Stimulated activated CD4-positive, alpha-beta T cell treated with anti-CD3 and anti-CD28 coated beads, Interleukin-12 subunit alpha, Interleukin-12 subunit beta, amount 100 ng/mL, for 4 hours (primary cell): ENCODE results near the gene RPS6KA2.

Source experiments
- DNase-seq: peaks from one replicate; pipeline ENCODE4 v3.0.0-alpha.2; 2020

RPS6KA2 gene

DNA sequence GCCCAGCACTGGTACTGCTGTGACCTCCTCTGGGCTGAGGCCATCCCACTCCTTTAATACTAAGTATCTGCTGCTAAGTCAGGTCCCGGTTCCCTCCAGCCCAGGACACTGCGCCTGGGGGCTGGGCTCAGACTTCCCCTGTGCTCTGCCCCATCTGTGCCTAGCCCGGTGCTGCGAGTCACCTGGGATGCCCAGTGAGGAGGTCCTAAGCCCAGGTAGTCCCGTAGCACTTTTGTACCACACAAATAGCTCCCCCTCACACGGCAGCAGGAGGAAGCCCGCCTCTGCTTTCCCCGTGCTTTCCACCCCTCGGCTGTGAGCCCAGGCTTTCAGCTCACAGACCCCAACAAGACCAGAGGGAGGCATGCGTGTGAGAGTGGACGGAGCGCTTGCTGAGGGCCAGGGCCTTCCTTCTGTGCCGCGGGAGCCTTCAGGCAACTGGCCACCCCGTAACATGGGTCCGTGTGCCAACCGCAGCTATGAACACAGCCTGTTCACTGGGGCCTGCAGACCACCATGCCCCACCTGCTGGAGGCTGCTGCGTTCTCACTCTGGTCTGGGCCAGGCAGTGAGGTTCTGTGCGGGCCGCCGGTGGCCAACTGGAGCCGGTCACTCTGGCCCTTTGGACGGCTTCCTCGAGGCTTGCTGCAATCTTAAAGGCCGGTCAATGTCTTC is 164.5 kb downstream of the RPS6KA2 start:
- no peak for DNase-seq

DNA sequence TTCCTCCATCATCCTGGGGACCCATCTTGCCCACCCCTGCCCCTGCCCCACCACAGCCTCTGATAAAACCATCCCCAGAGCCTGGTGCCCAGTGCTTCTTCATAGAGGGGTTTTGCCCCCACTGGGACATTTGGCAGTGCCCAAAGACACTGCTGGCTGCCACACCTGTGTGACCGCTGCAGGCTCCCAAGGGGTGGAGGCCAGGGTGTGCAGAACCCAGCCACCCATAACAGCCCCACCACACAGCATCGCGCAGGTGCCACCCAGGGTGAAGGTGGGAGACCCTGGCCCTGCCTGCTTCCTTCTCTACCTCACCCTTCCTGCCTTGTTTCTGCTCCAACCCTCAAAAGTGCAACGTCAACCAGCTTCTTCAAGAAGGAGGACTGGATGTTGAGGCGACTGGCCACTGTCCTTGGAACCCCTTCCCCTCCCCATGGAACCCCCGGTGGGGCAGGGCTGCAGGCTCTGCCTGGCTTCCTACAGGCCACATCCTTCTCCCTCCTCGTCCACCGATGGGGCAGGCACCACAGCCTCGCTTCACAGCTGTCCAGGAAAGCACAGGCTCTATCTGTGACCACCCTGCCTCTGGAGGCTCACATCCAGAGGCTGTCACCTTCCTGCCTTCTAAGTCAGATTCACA is 165.1 kb downstream of the RPS6KA2 start:
- no peak for DNase-seq

DNA sequence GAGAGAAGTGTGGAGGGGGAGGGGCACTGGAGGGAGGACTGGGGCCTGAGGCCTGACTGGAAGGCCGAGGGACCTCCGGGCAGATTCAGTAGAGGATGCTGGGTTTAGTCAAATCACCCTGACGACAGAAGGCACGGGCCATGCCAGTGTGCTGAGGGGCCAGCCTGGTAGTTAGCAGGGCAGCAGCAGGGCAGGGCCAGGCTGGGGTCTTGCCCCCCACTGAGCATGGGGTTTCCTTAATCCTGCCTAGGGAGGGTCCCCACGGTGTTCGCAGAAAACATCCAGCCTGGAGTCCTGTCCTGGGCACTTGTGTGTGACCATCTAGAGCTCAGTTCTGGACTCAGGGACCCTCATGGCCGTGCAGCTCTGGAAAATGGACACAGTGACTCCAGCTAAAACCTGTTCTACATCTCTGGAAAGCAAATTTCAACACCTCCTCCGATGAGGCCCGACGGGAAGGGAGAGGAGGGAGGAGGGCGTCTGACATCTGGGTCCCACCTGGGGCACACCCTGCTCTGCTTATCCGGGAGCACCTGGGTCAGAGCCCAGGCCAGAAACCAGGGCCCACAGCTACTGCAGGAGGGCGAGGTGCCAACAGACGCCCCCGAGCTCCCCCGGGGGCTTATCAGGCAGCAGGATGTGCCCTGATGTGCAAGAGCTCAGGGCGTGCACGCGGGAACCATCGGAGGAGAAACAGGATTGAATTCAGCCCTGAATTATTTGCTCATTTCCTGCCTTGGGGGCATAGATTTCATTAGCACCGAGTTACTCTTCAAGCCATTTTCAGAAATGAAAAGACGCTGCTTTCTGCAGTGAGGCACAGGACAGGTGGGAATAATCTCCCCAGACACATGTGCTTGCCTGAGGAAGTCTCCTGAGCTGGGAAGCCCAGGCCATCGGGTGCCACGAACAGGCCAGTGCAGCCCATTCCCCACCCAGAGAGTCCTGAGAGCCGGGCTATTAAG is 166.3 kb downstream of the RPS6KA2 start:
- no peak for DNase-seq

DNA sequence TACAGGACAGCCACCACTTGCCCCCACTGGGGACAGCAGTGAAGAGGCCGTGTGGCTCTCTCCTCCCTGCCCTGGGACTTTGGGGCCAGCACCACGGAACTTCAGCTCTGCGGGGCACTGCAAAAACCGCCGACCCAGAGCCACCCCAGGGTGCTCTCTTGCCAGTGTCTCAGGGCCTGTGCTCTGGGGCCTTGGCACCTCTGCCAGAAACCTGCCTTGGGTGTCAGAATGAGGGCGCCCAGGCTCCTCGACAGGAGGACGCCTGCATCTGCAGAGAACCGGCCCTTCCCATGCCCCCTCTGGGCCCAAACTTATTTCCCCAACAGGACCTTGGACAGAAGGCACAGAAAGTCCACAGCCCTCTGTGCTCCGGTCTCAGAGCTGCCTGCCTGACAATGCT is 167.1 kb downstream of the RPS6KA2 start:
- DNase-seq = no peak

DNA sequence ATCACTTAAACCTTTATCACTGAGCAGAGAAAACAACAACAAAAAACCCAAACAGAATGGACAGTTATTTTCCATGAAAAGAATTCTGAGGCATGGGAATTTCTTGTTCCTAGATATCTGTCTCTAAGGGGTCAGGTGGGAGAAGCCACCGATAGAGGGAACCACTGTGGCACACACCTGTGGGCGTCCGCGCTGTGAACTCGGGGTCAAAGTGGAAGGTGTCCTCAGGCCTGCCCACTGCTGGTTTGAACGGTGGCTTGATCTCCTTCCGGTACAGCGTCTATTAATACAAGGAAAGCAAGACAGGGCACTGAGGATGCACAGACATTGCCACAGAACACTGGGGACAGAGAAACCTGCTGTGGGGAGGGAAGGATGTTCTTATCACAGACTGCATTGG is 167.8 kb downstream of the RPS6KA2 start:
- no peak for DNase-seq

DNA sequence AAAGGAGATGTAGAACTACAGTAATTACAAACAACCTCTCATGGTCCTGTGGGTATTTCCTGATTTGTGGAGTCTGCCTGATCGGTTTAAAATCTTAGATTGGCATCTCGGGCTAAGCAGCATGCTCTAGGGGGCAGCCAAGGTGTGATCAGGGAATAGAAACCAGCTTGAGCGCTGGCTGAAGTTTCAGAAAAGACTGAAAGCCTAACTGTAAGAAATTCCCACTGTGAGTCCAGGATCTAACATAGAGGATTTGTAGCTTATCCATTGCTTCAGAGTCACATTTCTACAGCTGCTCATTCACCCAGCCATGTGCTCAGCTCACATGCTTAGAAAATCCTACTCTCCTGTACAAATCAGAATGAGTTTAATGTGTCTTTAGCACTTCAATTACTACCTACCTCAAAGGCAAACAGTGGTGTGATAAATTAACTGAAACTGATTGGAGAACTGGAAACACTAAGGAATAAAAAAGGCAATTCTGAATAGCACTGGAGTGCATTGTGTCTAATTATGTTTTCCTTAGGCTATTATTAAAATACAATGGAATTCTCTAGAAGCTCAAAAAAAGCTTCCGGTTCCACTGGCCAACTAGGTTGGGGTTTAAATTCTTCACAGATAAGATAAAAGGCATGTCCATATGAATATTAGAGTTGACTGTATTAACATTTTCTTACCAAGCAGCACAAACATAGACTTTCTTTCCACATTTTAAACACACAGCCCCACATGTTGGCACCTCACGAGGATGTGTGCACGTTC is 170.5 kb downstream of the RPS6KA2 start:
- DNase-seq = no peak

DNA sequence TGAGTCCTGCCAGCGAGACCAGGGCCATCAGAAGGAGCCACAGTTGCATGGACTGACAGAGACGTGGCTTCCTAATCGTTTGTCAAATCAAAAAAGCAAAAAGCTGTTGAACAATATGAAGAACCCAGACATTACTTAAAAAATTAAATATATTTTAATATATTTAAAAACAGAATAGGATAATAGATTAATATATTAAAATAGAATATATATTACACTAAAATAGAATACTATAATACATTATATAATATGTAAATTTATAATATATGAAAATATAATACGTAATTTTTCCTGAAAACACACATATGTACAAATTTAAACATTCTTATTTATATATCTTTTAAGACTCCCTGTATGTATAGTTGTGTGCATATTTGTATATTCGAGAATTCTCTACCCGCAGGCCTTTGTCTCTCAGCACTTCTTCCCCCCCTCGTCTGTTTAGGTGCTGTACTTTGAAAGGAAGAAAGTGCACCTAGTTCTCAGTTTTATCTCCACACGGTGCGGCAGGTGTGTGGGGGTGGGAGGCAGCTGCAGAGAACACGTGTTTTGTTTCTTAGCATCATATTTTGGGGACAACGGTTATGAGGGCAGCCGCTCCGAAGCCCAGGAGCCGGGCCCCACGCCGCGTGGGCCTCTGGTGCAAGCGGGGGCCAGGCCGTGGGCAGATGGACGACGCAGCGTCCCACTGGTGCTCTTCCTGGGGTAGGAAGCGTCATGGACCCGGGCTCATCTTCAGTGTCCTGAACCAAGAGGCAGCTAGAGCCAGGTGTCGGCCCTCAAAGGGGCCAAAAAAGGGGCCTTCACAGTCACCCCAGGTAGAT is 172.1 kb downstream of the RPS6KA2 start:
- no peak for DNase-seq

DNA sequence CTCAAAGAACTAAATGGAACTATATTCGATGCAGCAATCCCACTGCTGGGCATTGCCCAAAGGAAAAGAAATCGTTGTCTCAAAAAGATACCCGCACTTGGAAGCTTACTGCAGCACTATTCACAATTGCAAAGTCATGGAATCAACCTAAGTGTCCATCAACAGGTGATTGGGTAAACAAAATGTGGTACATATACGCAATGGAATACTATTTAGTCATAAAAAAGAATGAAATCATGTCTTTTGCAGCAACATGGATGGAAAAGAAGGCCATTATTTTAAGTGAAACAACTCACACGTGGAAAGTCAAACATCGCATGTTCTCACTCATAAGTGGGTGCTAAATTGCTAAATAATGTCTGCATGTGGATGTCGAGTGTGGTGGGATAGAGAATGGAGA is 173.4 kb downstream of the RPS6KA2 start:
- DNase-seq = no peak

DNA sequence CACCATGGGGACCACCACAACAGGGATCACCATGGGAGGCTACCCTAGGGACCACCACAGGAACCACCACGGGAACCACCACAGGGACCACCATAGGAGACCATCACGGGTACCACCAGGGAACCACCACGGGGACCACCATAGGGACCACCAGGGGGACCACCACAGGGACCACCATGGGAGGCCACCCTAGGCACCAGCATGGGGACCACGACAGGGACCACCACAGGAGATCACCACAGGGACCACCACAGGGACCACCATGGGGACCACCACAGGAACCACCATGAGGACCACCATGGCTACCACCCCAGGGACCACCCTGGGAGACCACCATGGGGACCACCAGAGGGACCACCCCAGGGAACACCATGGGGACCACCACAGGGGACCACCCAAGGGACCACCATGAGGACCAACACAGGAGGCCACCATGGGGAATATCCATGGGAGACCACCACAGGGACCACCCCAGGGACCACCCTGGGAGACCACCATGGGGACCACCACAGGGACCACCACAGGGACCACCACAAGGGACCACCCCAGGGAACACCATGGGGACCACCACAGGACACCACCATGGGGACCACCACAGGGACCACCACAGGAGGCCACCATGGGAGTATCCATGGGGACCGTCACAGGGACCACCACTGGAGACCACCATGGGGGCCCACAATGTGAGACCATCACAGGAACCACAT is 176.7 kb downstream of the RPS6KA2 start:
- DNase-seq = no peak

DNA sequence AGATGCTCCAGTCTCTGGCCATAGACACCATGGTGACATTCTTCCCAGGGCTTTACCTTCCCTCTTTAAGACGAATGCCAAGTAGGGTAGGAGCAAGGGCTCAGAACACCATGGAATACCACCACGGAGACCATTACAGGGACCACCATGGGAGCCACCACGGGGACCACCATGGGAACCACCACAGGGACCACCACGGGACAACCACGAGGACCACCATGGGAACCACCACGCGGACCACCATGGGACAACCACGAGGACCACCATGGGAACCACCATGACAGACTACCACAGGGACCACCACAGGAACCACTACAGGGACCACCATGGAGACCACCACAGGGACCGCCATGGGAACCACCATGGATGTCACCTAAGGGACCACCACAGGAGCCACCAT is 177.4 kb downstream of the RPS6KA2 start:
- no peak for DNase-seq

DNA sequence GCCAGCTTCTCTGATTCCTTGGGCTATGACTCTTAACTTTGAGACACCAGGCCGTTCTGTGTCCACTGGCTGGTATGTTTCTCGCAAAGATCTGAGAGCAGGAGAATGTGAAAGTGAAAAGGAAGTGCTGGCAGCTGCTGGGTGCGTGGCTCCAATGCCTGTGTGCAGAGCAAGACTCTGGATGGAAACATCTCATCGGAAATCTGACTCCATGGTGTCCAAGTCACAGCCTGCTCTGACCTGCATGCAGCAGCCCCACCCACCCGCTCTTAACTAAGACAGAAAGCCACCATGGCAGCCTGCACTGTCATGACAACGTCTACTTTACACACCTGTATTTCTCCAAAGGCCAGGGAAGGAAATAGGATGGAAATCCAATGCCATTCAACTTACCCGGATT is 178.0 kb downstream of the RPS6KA2 start:
- DNase-seq = no peak

DNA sequence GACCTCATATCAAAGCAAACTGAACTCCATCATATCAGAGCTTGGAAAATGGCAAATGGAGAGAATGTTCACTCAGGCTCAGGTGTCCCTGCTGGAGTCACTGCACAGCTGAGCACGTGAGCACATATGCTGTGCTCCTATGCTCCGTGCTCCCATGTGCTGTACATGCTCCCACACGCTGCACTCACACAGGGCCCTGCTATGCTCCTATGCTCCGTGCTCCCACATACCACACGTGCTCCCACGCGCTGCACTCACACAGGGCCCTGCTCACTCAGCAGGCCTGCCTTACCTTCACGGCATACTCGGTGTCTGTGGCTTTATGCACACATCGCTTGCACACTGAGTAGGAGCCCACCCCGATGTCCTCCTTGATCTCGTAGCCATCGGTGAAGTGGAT is 178.6 kb downstream of the RPS6KA2 start:
- no peak for DNase-seq

DNA sequence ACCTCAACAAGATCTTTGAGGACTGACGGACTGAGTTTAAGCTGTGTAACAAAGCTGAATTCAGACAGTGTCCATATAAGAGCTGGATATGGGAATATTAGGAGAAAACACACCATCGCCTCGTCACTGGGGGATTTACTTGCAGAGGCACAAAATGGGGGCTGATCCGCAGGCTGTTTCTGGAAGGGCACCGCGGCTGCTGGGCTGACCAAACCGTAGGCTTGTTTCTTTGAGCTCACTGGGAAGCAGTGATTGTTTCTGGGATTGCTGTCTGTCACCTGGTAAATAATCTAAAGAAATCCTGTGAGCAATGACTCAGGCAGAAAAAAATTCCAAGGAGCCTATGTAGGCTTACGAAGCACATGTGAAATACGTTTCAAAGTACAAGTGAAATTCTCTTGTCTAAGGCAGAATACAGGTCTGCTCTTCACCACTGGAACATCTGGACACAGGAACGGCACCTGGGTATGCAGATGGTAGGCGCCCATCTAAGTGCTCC is 180.4 kb downstream of the RPS6KA2 start:
- DNase-seq = no peak

DNA sequence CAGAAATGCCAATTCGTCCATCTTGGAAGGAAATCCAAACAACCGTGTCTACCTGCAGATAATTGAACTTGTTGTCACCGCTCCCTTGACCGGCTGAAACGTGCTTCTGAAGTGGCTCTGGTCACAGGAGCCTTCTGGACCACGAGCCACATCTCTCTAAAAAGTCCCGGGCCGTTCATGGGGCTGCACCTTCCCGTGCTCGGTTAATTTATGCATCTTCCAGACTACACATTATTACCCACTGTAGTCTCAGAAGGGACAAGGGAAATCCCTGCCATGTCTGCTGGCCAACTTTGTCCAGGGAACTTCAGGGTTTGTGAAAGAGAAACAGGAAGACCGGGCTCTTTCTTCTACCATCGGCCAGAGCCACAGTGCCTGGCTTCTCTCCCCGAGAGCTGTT is 180.9 kb downstream of the RPS6KA2 start:
- DNase-seq = no peak

DNA sequence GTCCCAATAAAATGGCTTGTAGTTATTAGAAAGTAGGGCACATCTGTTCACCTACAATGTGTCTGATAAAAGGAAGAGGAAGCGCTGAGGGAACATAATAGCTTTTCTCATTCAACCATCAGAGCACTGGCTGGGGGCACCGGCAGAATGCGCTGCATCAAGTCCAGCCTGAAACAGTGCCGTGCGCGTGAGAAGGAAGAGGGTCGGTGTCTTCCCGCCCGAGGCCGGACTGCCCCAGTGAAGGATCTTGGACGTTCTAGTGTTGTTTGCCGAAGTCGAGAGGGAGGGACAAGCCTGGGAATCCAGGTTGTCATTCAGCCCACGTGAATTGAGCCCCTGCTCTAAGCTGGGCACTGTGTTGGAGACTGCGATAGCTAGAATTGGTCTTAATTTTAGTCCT is 182.6 kb downstream of the RPS6KA2 start:
- no peak for DNase-seq

DNA sequence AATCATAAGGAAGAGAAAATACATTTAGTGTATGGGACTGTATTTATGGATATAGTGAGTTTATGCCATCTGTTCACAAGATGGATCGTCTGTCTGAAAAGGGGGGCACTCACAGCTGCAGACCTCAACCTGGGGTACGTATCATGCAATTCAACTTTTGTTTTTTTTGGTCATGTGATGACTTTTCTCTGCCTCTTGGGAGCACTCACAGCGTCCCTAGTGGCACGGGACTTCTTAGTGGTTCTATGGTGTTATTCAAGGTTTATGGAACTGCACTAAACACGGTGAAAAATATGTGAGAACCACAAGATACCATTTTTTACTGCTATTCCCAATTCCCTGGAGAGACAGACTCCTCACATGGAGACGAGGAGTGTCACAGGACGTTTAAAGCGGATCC is 183.9 kb downstream of the RPS6KA2 start:
- no peak for DNase-seq

DNA sequence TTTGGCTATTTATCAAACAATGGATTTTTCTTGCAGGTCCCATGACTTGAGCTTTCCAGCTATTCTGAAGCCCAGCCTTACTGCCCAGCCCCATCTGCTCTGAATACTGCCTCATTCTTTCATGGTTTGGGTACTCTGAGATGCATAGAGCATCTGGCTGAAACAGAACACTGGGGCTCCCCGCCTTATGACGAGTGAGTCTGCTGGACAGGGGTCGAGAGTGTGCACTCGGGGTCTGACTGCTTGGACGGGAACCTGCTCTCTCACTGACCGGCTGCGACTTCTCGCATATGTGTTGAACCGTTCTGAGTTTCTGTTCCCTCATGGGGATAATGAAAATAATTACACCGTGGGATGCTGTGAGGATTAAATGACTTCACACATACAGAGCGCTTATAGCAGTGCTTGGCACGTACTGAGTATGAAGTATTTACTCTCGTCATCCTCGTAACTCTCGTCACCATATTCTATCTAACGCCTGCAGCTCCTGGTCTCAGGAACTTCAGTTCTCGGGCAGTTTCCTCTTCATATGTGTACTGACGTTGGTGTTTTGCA is 184.8 kb downstream of the RPS6KA2 start:
- no peak for DNase-seq

DNA sequence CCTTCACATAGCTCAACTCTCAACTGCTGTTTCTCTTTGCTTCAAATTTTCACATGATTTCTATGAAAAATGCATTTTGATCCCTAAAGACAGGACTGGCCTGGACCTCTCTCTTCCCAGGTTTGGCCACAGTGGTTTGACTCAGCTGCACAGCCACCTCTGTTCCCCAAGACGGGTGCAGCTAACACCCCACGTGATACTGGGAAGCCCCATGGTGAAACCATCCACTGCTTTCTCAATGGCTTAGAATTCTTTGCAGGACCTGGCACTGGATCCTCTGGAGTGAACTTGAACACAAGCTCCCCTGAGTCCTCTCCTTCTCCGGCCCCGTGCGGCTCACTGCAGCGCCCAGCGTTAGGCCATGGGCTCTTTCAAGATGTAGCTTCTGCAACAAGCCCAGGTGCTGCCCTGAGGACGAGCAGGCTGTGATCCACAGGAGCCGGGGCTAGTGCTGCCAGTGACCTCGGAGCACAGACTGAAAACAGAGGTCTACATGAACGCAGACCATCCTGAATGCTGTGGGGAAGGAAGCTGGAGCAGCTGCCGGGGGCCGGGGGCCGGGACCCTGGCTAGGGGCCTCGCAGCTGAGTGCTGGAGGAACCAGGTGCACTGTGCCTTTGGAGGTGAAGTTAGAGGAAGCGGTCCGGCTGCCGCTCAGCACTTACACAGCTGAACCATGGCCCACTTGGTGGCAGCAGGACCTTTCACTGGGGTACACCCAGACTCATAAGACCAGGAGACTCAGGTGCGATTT is 185.5 kb downstream of the RPS6KA2 start:
- no peak for DNase-seq

DNA sequence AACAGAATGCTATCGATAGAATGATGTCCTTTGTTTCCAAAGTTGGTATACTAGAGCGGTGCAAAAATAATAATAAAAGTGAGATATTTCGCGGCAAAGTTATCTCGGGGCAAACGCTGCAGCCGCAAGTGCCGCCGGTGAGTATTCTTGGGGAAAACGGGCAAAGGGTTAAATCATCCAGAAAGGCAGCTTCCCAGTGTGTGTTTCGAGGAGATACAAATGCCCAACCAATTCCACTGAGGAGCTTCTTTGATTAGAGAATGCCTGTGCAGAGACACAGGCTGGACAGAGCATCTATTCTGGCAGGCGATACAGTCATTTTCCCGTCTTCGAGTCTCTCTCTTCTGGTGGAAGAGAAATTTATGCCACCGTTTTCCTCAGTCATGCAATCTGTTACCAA is 186.3 kb downstream of the RPS6KA2 start:
- no peak for DNase-seq

DNA sequence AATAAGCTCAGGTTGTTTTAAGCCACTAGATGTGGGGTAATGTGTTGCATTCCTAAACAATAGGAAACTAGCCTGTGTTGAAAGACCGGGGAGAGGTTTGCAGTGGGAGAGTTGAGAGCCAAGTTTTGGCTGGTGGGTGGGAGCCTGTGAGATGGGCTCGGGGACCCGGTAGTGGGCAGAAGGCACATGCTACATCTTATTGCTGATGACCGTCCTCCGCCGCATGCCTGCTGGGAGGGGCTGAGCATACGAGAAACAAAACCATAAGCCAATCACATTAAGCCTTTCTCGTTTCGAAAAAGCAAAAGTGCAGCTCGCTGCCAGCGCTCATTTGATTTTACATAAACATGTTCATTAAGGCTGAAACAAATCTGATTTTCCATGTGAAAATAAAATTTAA is 186.9 kb downstream of the RPS6KA2 start:
- DNase-seq = no peak
